K562 (cell line): ENCODE measurements around the gene CRACDL. TPM values are rescaled to one million over a fixed set of nuclear protein-coding genes. Genes with fewer than 3 reads are reported as not detected.
A peak's percentile ranks its signal among the peaks of the same experiment; 100 is the strongest.

Source experiments
- ATAC-seq: fragments of 200-7000 bp; cut with Tn5 transposase; 3 replicates; pipeline ENCODE4 v1.9.1; 2020; ENCODE audit warnings: moderate library complexity
- BruUV-seq: library from RNA; stranded (reverse); fragments of 400-500 nt; replicated peaks from 2 replicates; lab custom pipeline; 2021; lab: Mats Ljungman, UMichigan
- CTCF ChIA-PET: fragments of 300-600 bp; formaldehyde crosslinking; extraction: SDS; loops from one replicate; lab custom pipeline; 2021; ENCODE audit warnings: low intra/inter-chr PET ratio; lab: Yijun Ruan, JAX
- POLR2A ChIA-PET: fragments of 300-600, 350-650 bp; sonication (Branson Sonifier 250); formaldehyde crosslinking; extraction: SDS; loops from one replicate; lab custom pipeline; 2021; ENCODE audit warnings: antibody characterized with exemption, inconsistent platforms; lab: Yijun Ruan, JAX
- DNase-seq, 4 experiments: peaks; one replicate each; pipeline versions ENCODE4 v3.0.0 to v3.0.0-alpha.2; 2011 to 2018; ENCODE audit warnings: low spot score in 3 of 4, mixed read lengths in 3 of 4; ENCODE audit errors: extremely low read depth in 1 of 4
- FAIRE-seq: peaks from 2 replicates; lab custom pipeline; 2011; peaks lifted over from hg19 to GRCh38; lab: Jason Lieb, UNC
- H2AFZ ChIP-seq: 2 replicates; pipeline ENCODE4 v1.6.0; 2011; ENCODE audit warnings: low read depth, low read length, control low read depth, inconsistent platforms
- H3K27ac ChIP-seq: fragments of 200-600 bp; 3 replicates; pipeline ENCODE4 v1.8.0; 2011; ENCODE audit warnings: low read depth, mild to moderate bottlenecking, control low read depth, inconsistent platforms, low read length, moderate library complexity, mixed read lengths; ENCODE audit errors: extremely low read depth
- H3K27me3 ChIP-seq, 2 experiments: fragments of 300-600 bp in 1 of 2; 2 replicates in 1 of 2; 3 replicates in 1 of 2; pipeline versions ENCODE4 v1.6.0 to v1.8.0; 2011; ENCODE audit warnings: inconsistent platforms in 2 of 2, low read length in 2 of 2, mild to moderate bottlenecking in 1 of 2, mixed read lengths in 1 of 2, moderate library complexity in 1 of 2; ENCODE audit not compliant: control insufficient read depth in 2 of 2, insufficient read depth in 2 of 2
- H3K36me3 ChIP-seq: fragments of 300-600 bp; 3 replicates; pipeline ENCODE4 v1.8.0; 2011; ENCODE audit warnings: mild to moderate bottlenecking, low read length, inconsistent platforms; ENCODE audit not compliant: control insufficient read depth, insufficient read depth
- H3K4me1 ChIP-seq, 2 experiments: fragments of 200-600 bp in 1 of 2; replicated peaks in 1 of 2; 2 replicates in 1 of 2; 3 replicates in 1 of 2; pipeline versions ENCODE4 v1.5.1 to v1.8.0; 2011; ENCODE audit warnings: inconsistent platforms in 2 of 2, low read length in 2 of 2, mild to moderate bottlenecking in 1 of 2, mixed read lengths in 1 of 2, moderate library complexity in 1 of 2; ENCODE audit not compliant: control insufficient read depth in 2 of 2, insufficient read depth in 2 of 2
- H3K4me2 ChIP-seq: 2 replicates; pipeline ENCODE4 v1.6.1; 2011; ENCODE audit warnings: low read length, control low read depth, inconsistent platforms, mixed read lengths; ENCODE audit not compliant: insufficient read depth
- H3K4me3 ChIP-seq: fragments of 200-600 bp; sonication (generic), shearing (Covaris generic); 2 replicates; pipeline ENCODE4 v1.5.1; 2016; ENCODE audit warnings: control low read depth, inconsistent platforms
- H3K79me2 ChIP-seq: fragments of 200-600 bp; 3 replicates; pipeline ENCODE4 v1.8.0; 2011; ENCODE audit warnings: low read length, inconsistent platforms; ENCODE audit not compliant: control insufficient read depth, insufficient read depth
- H3K9ac ChIP-seq, 2 experiments: 2 replicates each; pipeline versions ENCODE4 v1.6.0 to v1.6.1; 2011; ENCODE audit warnings: low read depth in 2 of 2, low read length in 2 of 2, control low read depth in 1 of 2, inconsistent platforms in 1 of 2, mild to moderate bottlenecking in 1 of 2, mixed read lengths in 1 of 2; ENCODE audit not compliant: insufficient read depth in 1 of 2
- H3K9me1 ChIP-seq: one replicate; pipeline ENCODE4 v1.6.0; 2011; ENCODE audit warnings: inconsistent platforms, mild to moderate bottlenecking, low read length, moderate library complexity; ENCODE audit not compliant: control insufficient read depth, insufficient read depth
- H3K9me3 ChIP-seq: replicated peaks from 2 replicates; pipeline ENCODE4 v1.5.1; 2011; ENCODE audit warnings: low read depth, low read length, inconsistent platforms; ENCODE audit not compliant: control insufficient read depth, insufficient read depth
- H4K20me1 ChIP-seq: replicated peaks from 2 replicates; pipeline ENCODE4 v1.6.1; 2011; ENCODE audit warnings: low read length, inconsistent platforms, mixed read lengths; ENCODE audit not compliant: control insufficient read depth, insufficient read depth
- MITF ChIP-seq: IDR thresholded peaks from 2 replicates; pipeline ENCODE4 v1.6.1; 2014; ENCODE audit warnings: antibody characterized with exemption
- PTRF ChIP-seq: fragments of 450-650 bp; IDR thresholded peaks from 2 replicates; pipeline ENCODE4 v1.6.1; 2016; ENCODE audit warnings: mild to moderate bottlenecking, missing genetic modification characterization, missing compliant biosample characterization
- RBM25 ChIP-seq: fragments of 200-400 bp; formaldehyde crosslinking; IDR thresholded peaks from 2 replicates; pipeline ENCODE4 v1.6.1; 2018; ENCODE audit warnings: low read length, low read depth, moderate library complexity; ENCODE audit not compliant: severe bottlenecking
- SIN3B ChIP-seq: fragments of 450-650 bp; IDR thresholded peaks from 2 replicates; pipeline ENCODE4 v1.6.1; 2017; ENCODE audit warnings: low read depth, mild to moderate bottlenecking, moderate library complexity
- SNRNP70 ChIP-seq: fragments of 200-400 bp; formaldehyde crosslinking; optimal IDR thresholded peaks from 2 replicates; pipeline ENCODE3; 2017; ENCODE audit warnings: low read depth, low read length
- ZNF165 ChIP-seq: fragments of 250-450 bp; sonication (Bioruptor Pico); IDR thresholded peaks from 2 replicates; pipeline ENCODE4 v1.4.0; 2020; ENCODE audit warnings: borderline replicate concordance
- ZNF316 ChIP-seq: fragments of 450-650 bp; IDR thresholded peaks from 2 replicates; pipeline ENCODE4 v1.6.1; 2016
- ZNF318 ChIP-seq, 2 experiments: fragments of 450-650 bp; IDR thresholded peaks; 2 replicates each; pipeline ENCODE4 v1.6.1; 2016; ENCODE audit warnings: mild to moderate bottlenecking in 2 of 2, borderline replicate concordance in 1 of 2, low read depth in 1 of 2, moderate library complexity in 1 of 2
- WGBS: fragments of 100-300 bp; shearing (Covaris generic); methylation state at CpG from one replicate; pipeline ENCODE4 v1.1.6; 2016; ENCODE audit warnings: low coverage, mixed read lengths; ENCODE audit not compliant: insufficient coverage; ENCODE audit errors: missing lambda C conversion rate; 5-methylcytosine and 5-hydroxymethylcytosine counted together
- in situ Hi-C: fragments of 300-500 bp; cut with MboI; formaldehyde crosslinking; loops from 4 replicates; pipeline ENCODE4 v1.15.0; 2018; ENCODE audit warnings: inconsistent platforms, mixed read lengths
- intact Hi-C: fragments of 100-400 bp; cut with micrococcal nuclease; formaldehyde crosslinking; loops from 2 replicates; pipeline ENCODE4 v1.14.2; 2022
- polyA plus RNA-seq, 8 experiments: library from polyadenylated mRNA; depleted of rRNA in 4 of 8; stranded (reverse) in 5 of 8; unstranded in 3 of 8; fragments of >200 nt; fragmentation: Nextera tagmentation in 2 of 8; fragmentation: Illumina TruSeq in 1 of 8; extraction: Ambion mirVana in 2 of 8; extraction: Trizol in 1 of 8; gene quantifications; 2 replicates each; pipeline versions ENCODE4 v1.2.1 to v1.2.3, GENCODE V29; 2011 to 2014; ENCODE audit warnings: inconsistent platforms in 1 of 8, missing spikeins in 1 of 8
- total RNA-seq, 7 experiments: library from RNA; depleted of rRNA in 6 of 7; stranded (reverse); fragments of >200 nt in 6 of 7; fragmentation: Illumina TruSeq in 2 of 7; extraction: Trizol in 2 of 7; gene quantifications; 2 replicates each; pipeline versions ENCODE4 v1.2.1 to v1.2.3, GENCODE V29; 2011 to 2021; ENCODE audit warnings: low replicate concordance in 1 of 7

Gene CRACDL
- total and polyA plus RNA-seq, 9 of the 15 experiments (the other 6 are each of a cell fraction or from before 2014, with no cell fraction given) = not detected

- no peak for TF ChIP-seq SIN3B
- no peak for TF ChIP-seq SNRNP70
Measured at GRCh38 chr2:98761909-98762308, 174.1 kb downstream of the CRACDL start (continued).

GRCh38 chr2:98761267-98761781 is 174.7 kb downstream of the CRACDL start:
- POLR2A ChIA-PET = no interaction called here
- ATAC-seq = no peak
- H3K4me1 ChIP-seq = no peaks in the 10 kb centered on the region

More at GRCh38 chr2:98761267-98761781, 174.7 kb downstream of the CRACDL start:
- Histone ChIP-seq H3K9me1 (no peaks in the 10 kb centered on the region), H4K20me1 (no peaks in the 10 kb centered on the region; the same call in 1 of the 2 replicates), H3K27me3 (peaks cover 0 to 33% of the 10 kb centered on the region in 2 experiments; a peak in 3 of 5 replicates), H3K9me3 (no peaks in the 10 kb centered on the region), H2AFZ (no peak overlapping the region), H3K36me3 (no peaks in the 10 kb centered on the region), H3K27ac (no peak overlapping the region), H3K9ac (no peak overlapping the region), H3K4me2 (no peak overlapping the region), H3K4me3 (no peak overlapping the region), H3K79me2 (no peaks in the 10 kb centered on the region)
- in situ Hi-C loops = no loop called here
- intact Hi-C loops = no loop called here
- no peak for DNase-seq
- FAIRE-seq = no peak
- BruUV-seq = no TSS peak
- CTCF ChIA-PET = no interaction called here
- TF ChIP-seq ZNF165 (CRISPR knock-in tag) (no peak), PTRF (tag) (no peak), MITF (no peak), ZNF316 (0 out of 2 replicates have a peak, but pooled peaks have one; percentile 2), RBM25 (no peak), ZNF318 (IDR thresholded peaks at IDR 0.05; ENCODE audit: borderline replicate concordance in 1 of 2, low read depth in 1 of 2) (no peak)
- 0% methylated on average over 9 of the region's 9 CpGs for WGBS
